ENCODE results near the gene TRIM45. TPM values are rescaled to one million over a fixed set of nuclear protein-coding genes. Genes with fewer than 3 reads are reported as not detected.
A peak's percentile ranks its signal among the peaks of the same experiment; 100 is the strongest.

Gene TRIM45
- polyA plus RNA-seq, 1 of the 3 experiments (the other 2 are of a cell fraction), result 7.4 TPM

- CTCF ChIA-PET, result interaction anchor here (0.8 to 8.8 kb wide), 8 partner anchors 10 to 492 kb away, joined by 3 to 128 read pairs (median 6); no protein-coding TSS in a partner anchor
- WGBS (ENCODE audit: low lambda C conversion rate), result 99% methylated on average over 6 of the region's 6 CpGs
Measured at GRCh38 chr1:117066367-117066766, 55.2 kb downstream of the TRIM45 start.

GRCh38 chr1:117061986-117062415 is 59.5 kb downstream of the TRIM45 start:
- H3K4me3 ChIP-seq (ENCODE audit: low read depth in 2 of 2, low read length in 1 of 2), result no peak overlapping the region
- no peak overlapping the region for H3K9ac ChIP-seq
- no peaks in the 10 kb centered on the region for H4K20me1 ChIP-seq (ENCODE audit: insufficient read depth)
- POLR2A ChIA-PET, result no interaction called here
- H3K9me3 ChIP-seq, result no peaks in the 10 kb centered on the region
- no peak for TF ChIP-seq MXI1 (IDR thresholded peaks at IDR 0.05; ENCODE audit: low read depth, low read length)
- no peak for TF ChIP-seq ELF1 (IDR thresholded peaks at IDR 0.05)
- TF ChIP-seq RAD21 (IDR thresholded peaks at IDR 0.05; ENCODE audit: low read length), result no peak
- no peak for TF ChIP-seq CHD2 (IDR thresholded peaks at IDR 0.05; ENCODE audit: low read length, partially characterized antibody)
- TF ChIP-seq EP300 (IDR thresholded peaks at IDR 0.05; ENCODE audit: borderline replicate concordance in 1 of 2, low read depth in 1 of 2, low read length in 1 of 2), result no peak
- peak; percentile 41; the same call in 1 of the 2 replicates for TF ChIP-seq TCF12 (IDR thresholded peaks at IDR 0.05)
- TF ChIP-seq PBX3 (IDR thresholded peaks at IDR 0.05), result peak; percentile 10; the same call in 1 of the 2 replicates
- TF ChIP-seq USF2 (IDR thresholded peaks at IDR 0.05; ENCODE audit: borderline replicate concordance, low read depth, low read length), result no peak
- WGBS (ENCODE audit: low lambda C conversion rate), result 64% methylated on average over 2 of the region's 2 CpGs
- no peak overlapping the region for H2AFZ ChIP-seq (ENCODE audit: low read depth)
- no peaks in the 10 kb centered on the region for H3K27me3 ChIP-seq (ENCODE audit: insufficient read depth)
- no peaks in the 10 kb centered on the region for H3K9me2 ChIP-seq
- no peak overlapping the region for H3K4me2 ChIP-seq
- H3K4me1 ChIP-seq (ENCODE audit: control insufficient read depth in 1 of 2, insufficient read depth in 2 of 2, low read depth in 1 of 2, low read length in 1 of 2), result peaks cover 7 to 13% of the 10 kb centered on the region in 2 experiments; a peak in 3 of 4 replicates
- peaks cover 6 to 9% of the 10 kb centered on the region in 2 experiments for H3K36me3 ChIP-seq (replicated peaks in 1 of 2; ENCODE audit: control insufficient read depth in 1 of 2, insufficient read depth in 2 of 2, low read length in 1 of 2)
- H3K79me2 ChIP-seq (ENCODE audit: insufficient read depth), result peaks cover 8% of the 10 kb centered on the region
- peaks cover 4% of the 10 kb centered on the region for H3F3A ChIP-seq (replicated peaks; ENCODE audit: insufficient read depth)
- CTCF ChIA-PET, result interaction anchor here (0.8 to 1.3 kb wide), 4 partner anchors 222 to 487 kb away, joined by 3 to 8 read pairs (median 4); no protein-coding TSS in a partner anchor
- no peak for DNase-seq
- peak overlapping the region in 1 of 2 experiments; percentile 53; a peak in 2 of 4 replicates for H3K27ac ChIP-seq (ENCODE audit: low read depth in 2 of 2, low read length in 1 of 2)

More at GRCh38 chr1:117066367-117066766, 55.2 kb downstream of the TRIM45 start:
- H3K9ac ChIP-seq, result no peak overlapping the region
- peaks cover 0 to 9% of the 10 kb centered on the region in 2 experiments; a peak in 1 of 4 replicates for H3K4me1 ChIP-seq (ENCODE audit: control insufficient read depth in 1 of 2, insufficient read depth in 2 of 2, low read depth in 1 of 2, low read length in 1 of 2)
- TF ChIP-seq TAF1 (IDR thresholded peaks at IDR 0.05; ENCODE audit: borderline replicate concordance, low read depth, low read length), result no peak
- no peak overlapping the region for H3K4me3 ChIP-seq (ENCODE audit: low read depth in 2 of 2, low read length in 1 of 2)
- H3K27me3 ChIP-seq (ENCODE audit: insufficient read depth), result no peaks in the 10 kb centered on the region
- no peak overlapping the region for H3K4me2 ChIP-seq
- H4K20me1 ChIP-seq (ENCODE audit: insufficient read depth), result no peaks in the 10 kb centered on the region
- peaks cover 4% of the 10 kb centered on the region for H3F3A ChIP-seq (replicated peaks; ENCODE audit: insufficient read depth)
- DNase-seq, result no peak
- no peak overlapping the region for H3K27ac ChIP-seq (ENCODE audit: low read depth in 2 of 2, low read length in 1 of 2)
- POLR2A ChIA-PET, result no interaction called here
- no peak overlapping the region for H2AFZ ChIP-seq (ENCODE audit: low read depth)
- H3K36me3 ChIP-seq (replicated peaks in 1 of 2; ENCODE audit: control insufficient read depth in 1 of 2, insufficient read depth in 2 of 2, low read length in 1 of 2), result peaks cover 11 to 12% of the 10 kb centered on the region in 2 experiments
- no peaks in the 10 kb centered on the region for H3K9me3 ChIP-seq
- no peaks in the 10 kb centered on the region for H3K9me2 ChIP-seq
- H3K79me2 ChIP-seq (ENCODE audit: insufficient read depth), result no peaks in the 10 kb centered on the region

Small RNA genes lying within 50 kb of the gene (small RNA-seq; reads per million reads assigned to genes)
- 1.4 to 79.1 (median 66.2) reads per million in 7 experiments for gene MIR942

Other genes with a start within 250 kb of the TRIM45 start
- 20.7 and 22.4 TPM in 2 replicates for gene PTGFRN, start 211.8 kb downstream of the TRIM45 start, polyA plus RNA-seq (2012; rRNA removed)
- gene CD101, start 120.0 kb downstream of the TRIM45 start, polyA plus RNA-seq (2012; rRNA removed), result 0.08 and 0.16 TPM in 2 replicates
- 10.8 and 12.2 TPM in 2 replicates for gene TTF2, start 61.4 kb downstream of the TRIM45 start, polyA plus RNA-seq (2012; rRNA removed)
- not detected in 2 replicates for gene VTCN1, start 89.2 kb upstream of the TRIM45 start, polyA plus RNA-seq (2012; rRNA removed)
- 6.0 and 8.7 TPM in 2 replicates for gene MAN1A2, start 245.7 kb upstream of the TRIM45 start, polyA plus RNA-seq (2012; rRNA removed)

Data from SK-N-SH (cell line).